HEK293 (cell line): ENCODE results near the gene RPS6KA5.

Source experiments
- BCL11A ChIP-seq: fragments of 450-650 bp; formaldehyde crosslinking; IDR thresholded peaks from 2 replicates; pipeline ENCODE4 v1.5.1; 2016; ENCODE audit warnings: low read depth, missing biosample characterization, missing genetic modification characterization
- CTCF ChIP-seq: fragments of 450-650 bp; formaldehyde crosslinking; IDR thresholded peaks from 2 replicates; pipeline ENCODE4 v1.5.1; 2016; ENCODE audit warnings: missing biosample characterization, missing genetic modification characterization
- PRDM10 ChIP-seq: fragments of 450-650 bp; formaldehyde crosslinking; IDR thresholded peaks from 2 replicates; pipeline ENCODE4 v1.5.1; 2016; ENCODE audit warnings: missing biosample characterization, missing genetic modification characterization
- YY1 ChIP-seq: fragments of 450-650 bp; formaldehyde crosslinking; IDR thresholded peaks from 2 replicates; pipeline ENCODE4 v1.5.1; 2018; ENCODE audit warnings: missing biosample characterization, missing genetic modification characterization
- ZBTB17 ChIP-seq: fragments of 450-650 bp; formaldehyde crosslinking; IDR thresholded peaks from 2 replicates; pipeline ENCODE4 v1.5.1; 2016; ENCODE audit warnings: missing biosample characterization, missing genetic modification characterization
- ZBTB6 ChIP-seq: fragments of 450-650 bp; formaldehyde crosslinking; IDR thresholded peaks from 2 replicates; pipeline ENCODE4 v1.5.1; 2017; ENCODE audit warnings: missing biosample characterization, missing genetic modification characterization
- ZFHX2 ChIP-seq: fragments of 450-650 bp; formaldehyde crosslinking; conservative IDR thresholded peaks from 2 replicates; pipeline ENCODE4 v1.5.1; 2016; ENCODE audit warnings: missing biosample characterization, missing genetic modification characterization
- ZNF121 ChIP-seq: fragments of 450-650 bp; formaldehyde crosslinking; IDR thresholded peaks from 2 replicates; pipeline ENCODE4 v1.5.1; 2016; ENCODE audit warnings: missing biosample characterization, missing genetic modification characterization
- ZNF549 ChIP-seq: fragments of 450-650 bp; IDR thresholded peaks from 2 replicates; pipeline ENCODE4 v1.5.1; 2018; ENCODE audit warnings: missing biosample characterization, missing genetic modification characterization, mild to moderate bottlenecking, inconsistent platforms, moderate library complexity
- ZNF610 ChIP-seq: fragments of 450-650 bp; formaldehyde crosslinking; IDR thresholded peaks from 2 replicates; pipeline ENCODE4 v1.5.1; 2016; ENCODE audit warnings: missing biosample characterization, missing genetic modification characterization, borderline replicate concordance
- ZNF629 ChIP-seq: fragments of 450-650 bp; formaldehyde crosslinking; IDR thresholded peaks from 2 replicates; pipeline ENCODE4 v1.5.1; 2017; ENCODE audit warnings: missing biosample characterization, missing genetic modification characterization
- TF ChIP-seq, protein P1 (sequence below): fragments of 450-650 bp; formaldehyde crosslinking; IDR thresholded peaks from 2 replicates; pipeline ENCODE4 v1.5.1; 2016; ENCODE audit warnings: missing biosample characterization, missing genetic modification characterization

DNA sequence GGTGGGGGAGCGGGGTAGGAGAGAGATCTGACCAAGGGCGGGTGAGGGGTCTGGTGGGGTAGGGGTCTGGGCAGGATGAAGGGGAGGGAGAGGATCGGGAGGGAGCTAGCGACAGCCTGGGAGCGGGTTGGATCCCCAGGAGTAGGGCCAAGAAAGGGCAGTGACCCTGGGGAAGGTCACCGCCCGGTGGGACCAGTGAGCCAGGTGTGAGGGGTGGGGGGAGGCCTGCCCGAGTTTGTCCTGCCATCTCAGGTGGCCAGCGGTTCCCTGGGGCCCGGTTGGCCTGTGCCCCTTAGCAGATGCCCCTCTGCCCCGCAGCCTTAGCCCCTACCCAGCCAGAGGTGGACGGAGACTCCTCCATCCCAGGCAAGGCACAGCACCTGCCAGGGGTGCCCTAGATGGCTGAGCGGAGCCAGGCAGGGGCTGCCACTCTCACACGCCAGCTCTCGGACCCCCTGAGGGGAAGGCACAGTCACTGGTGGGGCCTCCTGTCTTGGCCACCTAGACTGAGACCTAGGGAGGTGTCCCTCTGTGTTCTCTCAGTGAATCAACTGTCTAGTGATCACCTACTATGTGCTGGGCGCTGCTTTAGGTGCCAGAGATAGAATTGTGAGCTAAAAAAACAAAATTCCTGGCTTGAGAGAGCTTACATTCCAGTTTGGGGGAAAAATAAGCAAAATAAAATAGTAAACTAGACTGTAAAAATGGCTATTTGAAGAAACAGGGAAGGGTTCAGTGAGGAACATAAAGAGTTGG lies 243.6 kb downstream of the RPS6KA5 start:
- TF ChIP-seq CTCF = no peak
- TF ChIP-seq ZNF121 = no peak
- TF ChIP-seq, protein P1, sequence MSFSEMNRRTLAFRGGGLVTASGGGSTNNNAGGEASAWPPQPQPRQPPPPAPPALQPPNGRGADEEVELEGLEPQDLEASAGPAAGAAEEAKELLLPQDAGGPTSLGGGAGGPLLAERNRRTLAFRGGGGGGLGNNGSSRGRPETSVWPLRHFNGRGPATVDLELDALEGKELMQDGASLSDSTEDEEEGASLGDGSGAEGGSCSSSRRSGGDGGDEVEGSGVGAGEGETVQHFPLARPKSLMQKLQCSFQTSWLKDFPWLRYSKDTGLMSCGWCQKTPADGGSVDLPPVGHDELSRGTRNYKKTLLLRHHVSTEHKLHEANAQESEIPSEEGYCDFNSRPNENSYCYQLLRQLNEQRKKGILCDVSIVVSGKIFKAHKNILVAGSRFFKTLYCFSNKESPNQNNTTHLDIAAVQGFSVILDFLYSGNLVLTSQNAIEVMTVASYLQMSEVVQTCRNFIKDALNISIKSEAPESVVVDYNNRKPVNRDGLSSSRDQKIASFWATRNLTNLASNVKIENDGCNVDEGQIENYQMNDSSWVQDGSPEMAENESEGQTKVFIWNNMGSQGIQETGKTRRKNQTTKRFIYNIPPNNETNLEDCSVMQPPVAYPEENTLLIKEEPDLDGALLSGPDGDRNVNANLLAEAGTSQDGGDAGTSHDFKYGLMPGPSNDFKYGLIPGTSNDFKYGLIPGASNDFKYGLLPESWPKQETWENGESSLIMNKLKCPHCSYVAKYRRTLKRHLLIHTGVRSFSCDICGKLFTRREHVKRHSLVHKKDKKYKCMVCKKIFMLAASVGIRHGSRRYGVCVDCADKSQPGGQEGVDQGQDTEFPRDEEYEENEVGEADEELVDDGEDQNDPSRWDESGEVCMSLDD (tag by site-specific recombination) = no peak
- TF ChIP-seq YY1 = no peak
- peak; percentile 71; the same call in 1 of the 2 replicates for TF ChIP-seq BCL11A (tag by site-specific recombination)
- TF ChIP-seq ZBTB6 (tag by site-specific recombination) = no peak
- no peak for TF ChIP-seq ZBTB17
- TF ChIP-seq ZNF610 (tag by site-specific recombination) = no peak
- TF ChIP-seq ZFHX2 (tag by site-specific recombination) = no peak
- no peak for TF ChIP-seq PRDM10 (tag by site-specific recombination)
- no peak for TF ChIP-seq ZNF629
- no peak for TF ChIP-seq ZNF549 (tag by site-specific recombination)
